K562 (cell line): ENCODE results near the gene TTC31. TPM values are rescaled to one million over a fixed set of nuclear protein-coding genes. Genes with fewer than 3 reads are reported as not detected.

Source experiments
- ARID1B ChIP-seq: fragments of 450-650 bp; IDR thresholded peaks from 2 replicates; pipeline ENCODE4 v1.6.1; 2016; ENCODE audit warnings: antibody characterized with exemption, mild to moderate bottlenecking, inconsistent platforms
- ATF4 ChIP-seq: fragments of 450-650 bp; formaldehyde crosslinking; IDR thresholded peaks from 2 replicates; pipeline ENCODE4 v1.4.0; 2022; ENCODE audit warnings: mild to moderate bottlenecking, moderate library complexity
- BRD9 ChIP-seq: fragments of 450-650 bp; IDR thresholded peaks from 2 replicates; pipeline ENCODE4 v1.6.1; 2018; ENCODE audit warnings: low read depth; ENCODE audit not compliant: partially characterized antibody
- C11orf30 ChIP-seq: fragments of 450-650 bp; IDR thresholded peaks from 2 replicates; pipeline ENCODE4 v1.6.1; 2016; ENCODE audit warnings: low read depth, mild to moderate bottlenecking
- CBFA2T2 ChIP-seq: fragments of 450-650 bp; conservative IDR thresholded peaks from 2 replicates; pipeline ENCODE4 v1.6.1; 2017; ENCODE audit warnings: mild to moderate bottlenecking
- ERF ChIP-seq: fragments of 450-650 bp; formaldehyde crosslinking; IDR thresholded peaks from 2 replicates; pipeline ENCODE4 v1.4.0; 2020; ENCODE audit warnings: mild to moderate bottlenecking, mixed read lengths
- KLF13 ChIP-seq: fragments of 450-650 bp; IDR thresholded peaks from 2 replicates; pipeline ENCODE4 v1.6.1; 2016; ENCODE audit warnings: missing genetic modification characterization, low read depth, mild to moderate bottlenecking, missing compliant biosample characterization, moderate library complexity, borderline replicate concordance
- L3MBTL2 ChIP-seq: fragments of 450-650 bp; IDR thresholded peaks from 2 replicates; pipeline ENCODE4 v1.6.1; 2016; ENCODE audit warnings: mild to moderate bottlenecking, moderate library complexity
- PHB ChIP-seq: fragments of 250-450 bp; sonication (Bioruptor Pico); IDR thresholded peaks from 2 replicates; pipeline ENCODE4 v1.5.0; 2021
- PHF20 ChIP-seq: fragments of 450-650 bp; IDR thresholded peaks from 2 replicates; pipeline ENCODE4 v1.6.1; 2018; ENCODE audit not compliant: partially characterized antibody
- RUNX1 ChIP-seq: sonication (generic); IDR thresholded peaks from 2 replicates; pipeline ENCODE4 v1.6.1; 2016; ENCODE audit warnings: antibody characterized with exemption, low read depth
- SAP30 ChIP-seq: fragments of 200-600 bp; sonication (generic); IDR thresholded peaks from 2 replicates; pipeline ENCODE4 v1.6.1; 2012; ENCODE audit warnings: borderline replicate concordance, low read depth, mild to moderate bottlenecking, moderate library complexity, low read length, control low read depth, inconsistent platforms; ENCODE audit not compliant: insufficient read depth, poor library complexity, severe bottlenecking
- TCF7L2 ChIP-seq: fragments of 150-350 bp; IDR thresholded peaks from 2 replicates; pipeline ENCODE4 v1.6.1; 2016; ENCODE audit warnings: low read depth, mild to moderate bottlenecking, low read length, moderate library complexity
- TEAD1 ChIP-seq, 2 experiments: fragments of 450-650 bp in 1 of 2; sonication (generic) in 1 of 2; formaldehyde crosslinking; IDR thresholded peaks; 2 replicates each; pipeline versions ENCODE4 v1.4.0 to v1.8.0; 2020 to 2022; ENCODE audit warnings: mild to moderate bottlenecking in 2 of 2, missing genetic modification reagents in 1 of 2
- ZBTB5 ChIP-seq: fragments of 450-650 bp; IDR thresholded peaks from 2 replicates; pipeline ENCODE4 v1.6.1; 2017; ENCODE audit warnings: antibody characterized with exemption
- ZNF407 ChIP-seq: fragments of 450-650 bp; IDR thresholded peaks from 2 replicates; pipeline ENCODE4 v1.6.1; 2016; ENCODE audit warnings: low read depth
- polyA plus RNA-seq, 8 experiments: library from polyadenylated mRNA; depleted of rRNA in 4 of 8; stranded (reverse) in 5 of 8; unstranded in 3 of 8; fragments of >200 nt; fragmentation: Nextera tagmentation in 2 of 8; fragmentation: Illumina TruSeq in 1 of 8; extraction: Ambion mirVana in 2 of 8; extraction: Trizol in 1 of 8; gene quantifications; 2 replicates each; pipeline versions ENCODE4 v1.2.1 to v1.2.3, GENCODE V29; 2011 to 2014; ENCODE audit warnings: inconsistent platforms in 1 of 8, missing spikeins in 1 of 8
- total RNA-seq, 7 experiments: library from RNA; depleted of rRNA in 6 of 7; stranded (reverse); fragments of >200 nt in 6 of 7; fragmentation: Illumina TruSeq in 2 of 7; extraction: Trizol in 2 of 7; gene quantifications; 2 replicates each; pipeline versions ENCODE4 v1.2.1 to v1.2.3, GENCODE V29; 2011 to 2021; ENCODE audit warnings: low replicate concordance in 1 of 7

The TTC31 gene
- total and polyA plus RNA-seq, 9 of the 15 experiments (the other 6 are each of a cell fraction or from before 2014, with no cell fraction given), result 4.7 to 30.5 (median 15.9) TPM

GRCh38 chr2:74529357-74530238 lies 46.7 kb downstream of the TTC31 start, which contains the start of the genes AUP1 and HTRA2 (continued):
- TF ChIP-seq ZNF407 (peak; percentile 54), BRD9 (peak; percentile 35), ARID1B (0 out of 2 replicates have a peak, but pooled peaks have one; percentile 6), C11orf30 (peak; percentile 96), TEAD1 (CRISPR knock-in tag; IDR thresholded peaks at IDR 0.05) (peak; percentile 9 to 59; a peak in 3 of 4 replicates), KLF13 (tag) (0 out of 2 replicates have a peak, but pooled peaks have one; percentile 7), CBFA2T2 (no peak), ZBTB5 (no peak), PHB (CRISPR knock-in tag) (0 out of 2 replicates have a peak, but pooled peaks have one; percentile 61), ATF4 (CRISPR knock-in tag) (peak; percentile 5; the same call in 1 of the 2 replicates), ERF (peak; percentile 83), L3MBTL2 (peak; percentile 74), PHF20 (peak; percentile 87), RUNX1 (0 out of 2 replicates have a peak, but pooled peaks have one; percentile 21), TCF7L2 (peak; percentile 52; the same call in 1 of the 2 replicates), SAP30 (peak; percentile 81)
